Measurements from ENCODE around the gene ATP10A.

Gene ATP10A

GRCh38 chr15:25728816-25729215 is 134.3 kb downstream of the ATP10A start:
- DNase-seq (ENCODE audit: low spot score), result peak; percentile 69
- Histone ChIP-seq H3K4me3 (no peak overlapping the region), H3K27ac (no peak overlapping the region)
- no peak for TF ChIP-seq CTCF (IDR thresholded peaks at IDR 0.05)

GRCh38 chr15:25727867-25728600 is 135.1 kb downstream of the ATP10A start:
- Histone ChIP-seq H3K4me3 (no peak overlapping the region), H3K27ac (peak overlapping the region in 1 of 2 donors; percentile 38)
- DNase-seq (ENCODE audit: low spot score), result peak; percentile 61
- no peak for TF ChIP-seq CTCF (IDR thresholded peaks at IDR 0.05)

- peak; percentile 69 for DNase-seq (ENCODE audit: low spot score)
- H3K27ac ChIP-seq, result no peak overlapping the region
- H3K4me3 ChIP-seq, result no peak overlapping the region
- TF ChIP-seq CTCF (IDR thresholded peaks at IDR 0.05), result no peak
These were observed 136.0 kb downstream of the ATP10A start for GRCh38 chr15:25727116-25727515.

GRCh38 chr15:25725758-25726157 is 137.4 kb downstream of the ATP10A start:
- no peak overlapping the region for H3K27ac ChIP-seq
- DNase-seq (ENCODE audit: low spot score), result peak; percentile 43
- no peak overlapping the region for H3K4me3 ChIP-seq
- no peak for TF ChIP-seq CTCF (IDR thresholded peaks at IDR 0.05)

GRCh38 chr15:25724899-25725298 is 138.2 kb downstream of the ATP10A start:
- no peak for TF ChIP-seq CTCF (IDR thresholded peaks at IDR 0.05)
- peak; percentile 49 for DNase-seq (ENCODE audit: low spot score)
- H3K4me3 ChIP-seq, result no peak overlapping the region
- H3K27ac ChIP-seq, result no peak overlapping the region

GRCh38 chr15:25721605-25721955 is 141.5 kb downstream of the ATP10A start:
- TF ChIP-seq CTCF (IDR thresholded peaks at IDR 0.05), result no peak
- Histone ChIP-seq H3K4me3 (no peak overlapping the region), H3K27ac (peak overlapping the region in 1 of 2 donors; percentile 65)
- no peak for DNase-seq (ENCODE audit: low spot score)
